ENCODE measurements around the gene ASCC3. TPM values are rescaled to one million over a fixed set of nuclear protein-coding genes. Genes with fewer than 3 reads are reported as not detected.

Gene ASCC3
- total RNA-seq, 4 donors from 2014 or later, result 15.7 to 39.9 (median 29.3) TPM

- intact Hi-C loops (cut with DNase I; ENCODE audit: low total_unique reads), result loop anchor here (10.0 kb wide), 1 partner anchor 356 kb away; no protein-coding TSS in a partner anchor
- TF ChIP-seq CTCF (IDR thresholded peaks at IDR 0.05) (no peak), POLR2AphosphoS5 (IDR thresholded peaks at IDR 0.05) (no peak), POLR2A (IDR thresholded peaks at IDR 0.05) (no peak), EP300 (IDR thresholded peaks at IDR 0.05; ENCODE audit: low read depth) (no peak)
These were observed 410.6 kb downstream of the ASCC3 start for GRCh38 chr6:100470422-100471120.

GRCh38 chr6:100469101-100469859 lies 411.8 kb downstream of the ASCC3 start:
- Histone ChIP-seq H3K27ac (no peak overlapping the region), H3K36me3 (no peaks in the 10 kb centered on the region), H3K9me3 (no peaks in the 10 kb centered on the region), H3K4me1 (peaks cover 4 to 12% (median 11%) of the 10 kb centered on the region in 4 donors), H3K4me3 (no peak overlapping the region), H3K27me3 (peaks cover 100% of the 10 kb centered on the region)
- DNase-seq, result no peak
- TF ChIP-seq POLR2A (IDR thresholded peaks at IDR 0.05) (no peak), POLR2AphosphoS5 (IDR thresholded peaks at IDR 0.05) (no peak), EP300 (IDR thresholded peaks at IDR 0.05; ENCODE audit: low read depth) (no peak), CTCF (IDR thresholded peaks at IDR 0.05) (no peak)
- 36% methylated on average over 44 of the region's 44 CpGs; no CpG with 5 or more reads in 1 of the 2 donors for whole genome bisulfite sequencing, 2 donors (ENCODE audit: low coverage in 1 of 2)
- intact Hi-C loops (cut with DNase I; ENCODE audit: low total_unique reads), result no loop called here
- in situ Hi-C loops (cut with MboI; ENCODE audit: low pct_ligation_motif_present in 1 of 4, low pct_unique_long_range_greater_than_20kb in 1 of 4, low sequenced_read_pairs in 3 of 4), result no loop called here

More at GRCh38 chr6:100470422-100471120, 410.6 kb downstream of the ASCC3 start:
- Histone ChIP-seq H3K27me3 (peaks cover 94% of the 10 kb centered on the region), H3K4me1 (no peaks in the 10 kb centered on the region), H3K9me3 (no peaks in the 10 kb centered on the region), H3K27ac (no peak overlapping the region), H3K36me3 (no peaks in the 10 kb centered on the region), H3K4me3 (no peak overlapping the region)
- in situ Hi-C loops (cut with MboI; ENCODE audit: low pct_ligation_motif_present in 1 of 4, low pct_unique_long_range_greater_than_20kb in 1 of 4, low sequenced_read_pairs in 3 of 4), result loop anchor here in 2 of 4 donors (10.0 kb wide), 2 partner anchors 346 to 356 kb away; no protein-coding TSS in a partner anchor
- WGBS, 2 donors (ENCODE audit: low coverage in 1 of 2), result 69 to 74% methylated on average over 3 to 5 of the region's 5 CpGs
- no peak for DNase-seq

DNA sequence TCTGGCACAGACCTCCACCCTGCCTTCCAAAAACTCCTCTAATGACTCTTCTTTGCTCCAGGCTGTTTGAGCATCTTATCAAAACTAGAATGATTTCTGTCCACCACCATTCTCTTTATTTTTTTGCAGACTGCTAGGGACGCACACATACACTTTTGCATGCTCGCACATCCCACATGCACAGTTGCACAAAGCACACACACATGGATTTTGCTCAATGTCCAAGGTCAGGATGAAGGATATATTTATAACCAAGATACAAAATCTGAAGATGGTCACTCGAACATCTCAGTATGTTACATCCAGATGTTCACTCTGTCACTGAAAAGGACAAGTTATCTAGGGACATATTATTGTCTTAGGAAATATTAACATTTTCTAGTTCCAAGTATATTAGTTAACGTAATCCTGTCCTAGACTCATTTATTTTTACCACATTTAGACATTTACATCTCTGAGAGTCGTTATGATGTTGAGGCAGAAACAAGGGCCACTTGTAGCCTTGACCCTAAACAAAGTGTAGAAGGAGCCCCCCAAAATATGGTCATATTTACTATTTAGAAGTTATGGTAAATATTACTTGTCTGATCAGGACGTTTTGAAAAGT lies 413.0 kb downstream of the ASCC3 start:
- in situ Hi-C loops (cut with MboI; ENCODE audit: low pct_ligation_motif_present in 1 of 4, low pct_unique_long_range_greater_than_20kb in 1 of 4, low sequenced_read_pairs in 3 of 4), result no loop called here
- Histone ChIP-seq H3K4me3 (no peak overlapping the region), H3K27me3 (peaks cover 100% of the 10 kb centered on the region), H3K4me1 (peaks cover 7 to 15% (median 12%) of the 10 kb centered on the region in 4 donors), H3K9me3 (no peaks in the 10 kb centered on the region), H3K27ac (no peak overlapping the region), H3K36me3 (no peaks in the 10 kb centered on the region)
- no peak for TF ChIP-seq CTCF (IDR thresholded peaks at IDR 0.05)
- TF ChIP-seq POLR2A (IDR thresholded peaks at IDR 0.05), result no peak
- TF ChIP-seq POLR2AphosphoS5 (IDR thresholded peaks at IDR 0.05), result no peak
- no peak for TF ChIP-seq EP300 (IDR thresholded peaks at IDR 0.05; ENCODE audit: low read depth)
- WGBS, 2 donors (ENCODE audit: low coverage in 1 of 2), result 27 to 37% methylated on average over 5 to 6 of the region's 6 CpGs
- intact Hi-C loops (cut with DNase I; ENCODE audit: low total_unique reads), result no loop called here
- no peak for DNase-seq

All from transverse colon (tissue), 4 donors.